Suppressor macrophage (primary cell): Measurements from ENCODE around the gene AP2S1.
"Not testable (repeated sequence)": the region's sequence is repeated elsewhere in the genome, so short reads cannot be mapped to it uniquely, and the experiment has no call there.

Experiments used
- DNase-seq, 4 experiments: peaks; one replicate each; pipeline ENCODE4 v3.0.0-alpha.2; 2020 to 2022

AP2S1 gene

GRCh38 chr19:46840498-46840942 is 10.1 kb downstream of the AP2S1 start:
- peak; percentile 50 to 76 (median 73) for DNase-seq

GRCh38 chr19:46839752-46840497 is 10.7 kb downstream of the AP2S1 start:
- no peak for DNase-seq

GRCh38 chr19:46838160-46838559 is 12.5 kb downstream of the AP2S1 start:
- no peak for DNase-seq

GRCh38 chr19:46834984-46835383 is 15.7 kb downstream of the AP2S1 start:
- DNase-seq, result no peak

DNA sequence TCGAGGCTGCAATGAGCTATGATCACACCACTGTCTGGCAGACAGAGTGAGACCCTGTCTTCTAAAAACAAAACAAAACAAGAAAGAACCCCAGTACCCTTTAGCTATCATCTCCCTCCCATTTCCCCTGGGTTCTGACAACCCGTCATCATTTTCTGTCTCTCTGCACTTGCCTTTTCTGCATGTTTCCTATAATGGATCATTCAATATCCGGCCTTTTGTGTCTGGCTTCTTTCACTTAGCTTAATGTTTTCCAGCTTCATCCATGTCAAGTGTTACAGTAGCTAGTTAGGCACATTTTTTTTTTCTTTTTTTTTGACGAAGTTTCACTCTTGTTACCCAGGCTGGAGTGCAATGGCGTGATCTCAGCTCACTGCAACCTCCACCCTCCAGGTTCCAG is 16.5 kb downstream of the AP2S1 start:
- no peak for DNase-seq

- DNase-seq, result no peak
Measured at GRCh38 chr19:46830864-46831263, 19.8 kb downstream of the AP2S1 start.

DNA sequence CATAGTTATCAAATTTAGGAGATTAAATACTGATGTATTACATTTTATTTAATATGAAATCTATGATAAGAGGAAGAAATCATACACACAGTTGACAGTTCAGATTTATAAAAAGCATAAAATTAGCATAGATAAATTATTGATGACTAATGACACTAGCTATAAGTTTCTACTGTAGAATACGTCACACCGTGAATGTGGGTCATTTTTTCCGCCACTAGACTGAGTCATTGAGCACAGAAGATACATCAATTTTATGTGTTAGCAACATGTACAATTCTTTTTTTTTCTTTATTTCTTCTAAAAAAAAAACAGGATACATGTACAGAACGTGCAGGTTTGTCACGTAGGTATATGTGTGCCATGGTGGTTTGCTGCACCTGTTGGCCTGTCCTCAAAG is 22.2 kb downstream of the AP2S1 start:
- DNase-seq, result no peak

- DNase-seq, result no peak
Measured at GRCh38 chr19:46825731-46826055, 25.0 kb downstream of the AP2S1 start.

DNA sequence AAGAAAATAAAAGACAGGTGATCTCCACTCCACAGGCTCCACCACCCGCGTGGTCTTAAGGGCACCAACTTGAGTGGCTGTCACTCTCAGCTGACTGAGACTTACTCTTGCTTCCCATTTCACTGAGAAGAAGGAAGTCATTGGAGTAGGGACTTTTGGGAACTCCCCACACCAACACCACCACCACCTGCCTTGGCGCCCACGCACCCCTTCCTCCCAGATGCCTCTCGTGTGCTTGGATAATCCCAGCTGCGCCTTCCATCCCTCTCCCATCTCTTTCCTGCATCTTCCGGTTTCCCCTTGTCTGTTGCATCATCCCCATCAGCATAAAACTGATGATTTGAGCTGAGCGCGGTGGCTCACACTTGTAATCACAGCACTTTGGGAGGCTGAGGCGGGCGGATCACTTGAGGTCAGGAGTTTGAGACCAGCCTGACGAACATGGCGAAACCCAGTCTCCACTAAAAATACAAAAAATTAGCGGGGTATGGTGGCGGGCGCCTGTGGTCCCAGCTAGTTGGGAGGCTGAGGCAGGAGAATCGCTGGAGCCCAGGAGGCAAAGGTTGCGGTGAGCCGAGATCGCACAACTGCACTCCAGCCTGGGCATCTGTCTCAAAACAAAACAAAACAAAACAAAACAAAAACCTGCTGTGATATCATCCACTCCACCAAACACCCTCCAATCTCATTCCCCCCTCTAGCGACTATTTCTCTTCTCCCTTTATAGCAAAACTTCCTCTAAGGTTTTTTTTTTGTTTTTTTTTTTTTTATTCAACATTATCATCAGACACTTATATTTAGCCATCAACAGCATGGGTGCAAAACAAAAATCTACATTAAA is 25.5 kb downstream of the AP2S1 start:
- DNase-seq, result peak; percentile 89 to 96 (median 94)

- DNase-seq, result no peak
Measured at GRCh38 chr19:46823049-46823448, 27.6 kb downstream of the AP2S1 start.

- peak in 3 of 4 experiments; percentile 22 to 49 (median 45) for DNase-seq
Measured at GRCh38 chr19:46822410-46822787, 28.2 kb downstream of the AP2S1 start.

DNA sequence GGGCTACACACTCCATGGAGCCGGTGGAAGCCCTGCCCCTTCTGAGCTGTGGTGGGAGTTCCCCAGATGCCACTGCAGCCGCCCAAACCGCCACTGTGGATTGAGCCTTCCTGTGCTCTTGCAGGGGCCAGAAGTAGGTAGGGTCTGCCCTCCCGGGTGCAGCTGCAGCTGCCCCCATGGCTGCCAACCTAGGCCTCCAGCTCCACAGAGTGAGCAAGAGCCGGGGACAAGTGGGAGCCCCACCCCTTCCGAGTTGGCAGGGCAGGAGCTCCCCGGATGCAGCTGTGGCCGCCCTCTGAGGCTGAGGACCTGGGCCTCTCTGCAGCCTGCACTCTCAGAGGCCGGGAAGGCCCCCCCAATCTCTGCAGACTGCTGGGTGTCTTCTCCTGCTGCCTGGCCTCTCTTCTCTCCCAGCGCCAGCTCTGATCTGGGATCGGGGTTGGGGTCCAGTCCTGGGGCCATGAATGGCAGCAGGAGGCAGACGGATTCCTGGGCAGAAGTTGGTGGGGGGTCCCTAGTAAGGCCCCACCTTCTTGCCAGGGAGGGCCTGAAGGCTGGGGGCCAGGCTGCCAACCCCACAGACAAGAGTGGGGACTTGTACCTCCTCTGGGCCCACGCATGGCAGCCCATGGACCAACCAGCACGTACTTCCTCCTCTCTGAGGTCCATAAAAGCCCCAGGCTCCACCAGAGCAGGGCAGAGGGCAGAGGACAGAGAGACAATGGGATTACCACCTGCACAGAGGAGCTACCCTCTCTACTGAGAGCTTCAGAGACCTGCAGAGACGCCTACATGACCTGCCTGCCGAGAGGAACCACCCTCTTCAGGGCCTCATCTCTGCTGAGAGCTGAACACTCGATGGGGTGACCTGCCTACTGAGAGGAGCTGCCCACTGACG is 28.9 kb downstream of the AP2S1 start:
- peak; percentile 59 to 87 (median 79) for DNase-seq

DNA sequence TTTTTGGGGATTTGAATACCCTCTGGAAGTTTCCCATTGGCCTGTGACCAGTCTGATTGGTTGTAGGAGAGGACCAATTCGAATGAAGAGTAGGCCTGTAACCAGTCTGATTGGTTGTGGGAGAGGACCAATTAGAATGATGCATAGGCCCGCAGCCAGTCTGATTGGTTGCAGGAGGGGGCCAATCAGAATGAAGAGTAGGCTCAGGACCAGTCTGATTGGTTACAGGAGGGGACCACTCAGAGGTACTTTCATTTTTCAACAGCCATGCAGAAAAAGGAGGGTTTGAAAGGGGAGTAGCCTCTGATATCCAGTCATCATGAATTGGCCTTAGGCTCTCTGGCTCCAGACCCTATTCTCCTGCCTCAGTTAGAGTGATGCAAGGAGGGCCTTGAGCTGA is 31.8 kb downstream of the AP2S1 start:
- DNase-seq, result no peak

- DNase-seq, result no peak
Measured at GRCh38 chr19:46815833-46816627, 34.6 kb downstream of the AP2S1 start.

- DNase-seq, result no peak
Measured at GRCh38 chr19:46813839-46814358, 36.7 kb downstream of the AP2S1 start.

DNA sequence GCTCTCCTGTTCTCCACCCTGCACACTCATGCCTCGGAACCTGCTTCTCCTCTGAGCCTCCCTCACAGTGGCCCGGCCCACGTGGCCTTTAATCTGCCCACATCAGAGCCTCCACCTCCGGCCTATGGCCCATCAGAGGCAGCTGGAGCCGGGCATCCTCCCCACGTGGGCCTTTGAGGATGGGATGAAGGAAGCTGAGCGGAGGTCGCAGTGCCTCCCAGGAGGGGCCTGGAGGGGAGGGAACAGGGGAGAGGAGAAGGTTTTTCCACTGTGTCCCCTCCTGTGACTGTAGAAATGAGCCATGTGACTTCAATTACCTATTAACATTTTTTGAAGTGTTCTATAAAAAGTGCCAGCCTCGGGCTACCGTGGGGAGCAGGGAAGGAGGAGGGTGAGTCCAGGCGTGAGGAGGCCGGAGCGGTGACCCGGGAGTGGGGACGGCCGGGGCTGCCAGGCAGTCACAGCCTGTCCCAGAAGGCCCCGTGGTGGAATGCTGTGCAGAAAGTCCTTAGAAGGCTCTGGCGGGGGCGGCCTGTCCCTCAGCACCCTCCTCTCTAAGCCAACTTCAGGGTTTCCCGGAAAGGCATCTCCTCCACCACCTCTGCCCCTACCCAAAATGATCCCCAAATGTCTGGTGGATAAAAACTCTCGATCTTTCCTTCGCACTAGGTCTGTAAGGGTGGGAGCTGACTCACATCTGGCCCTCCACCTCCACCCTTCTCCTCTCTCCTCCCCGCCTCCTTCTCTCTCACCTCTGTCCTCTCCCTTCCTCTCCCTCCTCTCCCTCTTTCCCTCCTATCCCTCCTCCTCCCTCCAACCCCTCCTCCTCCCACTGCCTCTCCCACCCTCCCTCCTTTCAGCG is 37.4 kb downstream of the AP2S1 start:
- no peak for DNase-seq

DNA sequence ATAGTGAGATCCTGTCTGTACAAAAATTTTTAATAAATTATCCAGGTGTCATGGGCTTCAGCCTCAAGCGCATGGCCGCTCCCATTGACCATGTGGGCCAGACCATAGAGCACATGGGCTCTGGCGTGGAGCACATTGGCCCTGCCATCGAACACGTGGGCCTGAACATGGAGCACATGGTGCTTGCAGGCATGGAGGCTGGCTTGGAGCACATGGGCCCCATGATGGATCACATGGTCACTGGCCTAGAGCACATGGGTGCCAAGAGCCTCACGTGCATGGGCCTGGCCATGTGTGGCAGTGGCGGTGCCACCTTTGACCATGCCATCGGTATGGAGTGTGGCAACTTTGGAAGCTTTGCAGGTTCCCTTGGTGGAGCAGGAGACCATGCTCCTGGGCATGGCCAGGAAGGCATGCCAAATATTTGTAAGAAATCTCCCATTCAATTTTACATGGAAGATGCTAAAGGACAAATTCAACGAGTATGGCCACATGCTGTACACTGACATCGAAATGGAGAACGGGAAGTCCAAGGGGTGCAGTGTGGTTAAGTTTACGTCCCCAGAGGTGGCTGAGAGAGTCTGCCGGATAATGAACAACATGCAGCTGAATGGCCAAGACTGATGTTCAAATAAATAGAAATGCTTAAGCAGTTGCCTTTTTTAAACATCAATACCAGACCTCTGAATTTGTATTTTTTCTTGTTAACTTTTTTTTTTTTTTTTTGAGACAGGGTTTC is 40.9 kb downstream of the AP2S1 start:
- DNase-seq, result peak in 2 of 4 experiments; percentile 38 to 52

GRCh38 chr19:46806656-46807055 is 44.0 kb downstream of the AP2S1 start:
- DNase-seq, result peak; percentile 80 to 91 (median 89)

DNA sequence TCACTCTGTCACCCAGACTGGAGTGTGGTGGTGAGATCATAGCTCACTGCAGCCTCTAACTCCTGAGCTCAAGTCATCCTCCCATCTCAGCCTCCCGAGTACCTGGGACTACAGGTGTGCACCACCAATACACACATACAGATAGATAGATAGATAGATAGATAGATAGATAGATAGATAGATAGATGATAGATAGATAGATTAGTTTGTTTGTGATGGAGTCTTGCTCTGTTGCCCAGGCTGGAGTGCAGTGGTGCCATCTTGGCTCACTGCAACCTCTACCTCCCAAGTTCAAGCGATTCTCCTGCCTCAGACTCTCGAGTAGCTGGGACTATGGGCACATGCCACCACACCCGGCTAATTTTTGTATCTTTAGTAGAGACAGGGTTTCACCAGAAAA is 46.2 kb downstream of the AP2S1 start:
- not testable (repeated sequence) for DNase-seq

GRCh38 chr19:46803555-46803954 is 47.1 kb downstream of the AP2S1 start:
- peak in 3 of 4 experiments; percentile 31 to 43 (median 35) for DNase-seq
